ENCODE results near the gene ZDHHC1. TPM values are rescaled to one million over a fixed set of nuclear protein-coding genes. Genes with fewer than 3 reads are reported as not detected.

ZDHHC1 gene
- total RNA-seq, 1 donor from 2014 or later, result 14.3 TPM

- no peak for DNase-seq (ENCODE audit: low spot score)
These were observed 6.6 kb downstream of the ZDHHC1 start for GRCh38 chr16:67409631-67410030.

- DNase-seq (ENCODE audit: low spot score), result no peak
These were observed 8.4 kb downstream of the ZDHHC1 start for GRCh38 chr16:67407788-67408452.

- no peak for DNase-seq (ENCODE audit: low spot score)
These were observed 9.0 kb downstream of the ZDHHC1 start for GRCh38 chr16:67407176-67407787.

- DNase-seq (ENCODE audit: low spot score), result no peak
These were observed 9.9 kb downstream of the ZDHHC1 start for GRCh38 chr16:67406111-67406971.

GRCh38 chr16:67405336-67405735 lies 10.9 kb downstream of the ZDHHC1 start:
- DNase-seq (ENCODE audit: low spot score), result no peak

- peak; percentile 86 for DNase-seq (ENCODE audit: low spot score)
These were observed 11.5 kb downstream of the ZDHHC1 start for GRCh38 chr16:67404740-67405226.

- DNase-seq (ENCODE audit: low spot score), result no peak
These were observed 12.2 kb downstream of the ZDHHC1 start for GRCh38 chr16:67403976-67404555.

GRCh38 chr16:67400901-67401300 lies 15.4 kb downstream of the ZDHHC1 start:
- DNase-seq (ENCODE audit: low spot score), result no peak

GRCh38 chr16:67399749-67400704 lies 16.2 kb downstream of the ZDHHC1 start:
- DNase-seq (ENCODE audit: low spot score), result no peak

GRCh38 chr16:67399218-67399733 lies 17.0 kb downstream of the ZDHHC1 start:
- DNase-seq (ENCODE audit: low spot score), result no peak

- no peak for DNase-seq (ENCODE audit: low spot score)
These were observed 17.6 kb downstream of the ZDHHC1 start for GRCh38 chr16:67398546-67399217.

- no peak for DNase-seq (ENCODE audit: low spot score)
These were observed 18.3 kb downstream of the ZDHHC1 start for GRCh38 chr16:67397812-67398545.

- no peak for DNase-seq (ENCODE audit: low spot score)
These were observed 19.1 kb downstream of the ZDHHC1 start for GRCh38 chr16:67397036-67397801.

GRCh38 chr16:67396159-67397035 lies 19.9 kb downstream of the ZDHHC1 start:
- DNase-seq (ENCODE audit: low spot score), result peak; percentile 83

- DNase-seq (ENCODE audit: low spot score), result no peak
These were observed 20.7 kb downstream of the ZDHHC1 start for GRCh38 chr16:67395458-67396158.

GRCh38 chr16:67395105-67395457 lies 21.2 kb downstream of the ZDHHC1 start:
- DNase-seq (ENCODE audit: low spot score), result no peak

Measured in ureter (tissue), 1 donor.